ENCODE measurements around the gene GPR142. TPM values are rescaled to one million over a fixed set of nuclear protein-coding genes. Genes with fewer than 3 reads are reported as not detected.

Gene GPR142
- polyA plus RNA-seq, 1 donor (not counting 4 experiments of a cell fraction or from before 2014, with no cell fraction given): not detected

DNA sequence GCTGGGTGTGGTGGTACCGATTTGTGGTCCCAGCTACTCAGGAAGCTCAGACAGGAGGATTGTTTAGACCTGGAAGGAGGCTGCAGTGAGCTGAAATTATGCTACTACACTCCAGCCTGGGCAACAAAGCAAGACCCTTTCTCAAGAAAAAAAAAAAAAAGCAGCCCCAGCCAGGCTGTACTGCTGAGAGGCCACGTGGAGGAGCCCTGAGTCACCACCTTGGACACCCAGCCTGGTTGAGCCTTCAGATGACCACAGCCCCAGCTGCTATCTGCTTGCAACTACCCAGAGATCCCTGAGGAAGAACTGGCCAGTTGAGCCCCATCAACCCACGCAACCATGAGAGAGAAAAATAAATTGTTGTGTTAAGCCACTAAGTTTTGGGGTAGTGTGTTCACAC lies 41.0 kb downstream of the GPR142 start:
- Histone ChIP-seq H4K20me1 (ENCODE audit: control insufficient read depth, extremely low read depth, insufficient read depth, low read length) (no peaks in the 10 kb centered on the region), H3K9me1 (ENCODE audit: control insufficient read depth, extremely low read depth, insufficient read depth, low read length) (no peaks in the 10 kb centered on the region), H3K27me3 (ENCODE audit: control insufficient read depth, extremely low read depth, insufficient read depth, low read length) (no peaks in the 10 kb centered on the region), H2AFZ (ENCODE audit: control insufficient read depth, low read length) (no peak overlapping the region), H3K4me3 (ENCODE audit: control insufficient read depth in 2 of 3, extremely low read depth in 1 of 3, insufficient read depth in 2 of 3, low read depth in 1 of 3, low read length in 3 of 3) (no peak overlapping the region), H3K4me1 (ENCODE audit: control insufficient read depth, extremely low read depth, insufficient read depth, low read length) (no peaks in the 10 kb centered on the region), H3K9ac (ENCODE audit: control insufficient read depth, extremely low read depth, insufficient read depth, low read length) (no peak overlapping the region), H3K4me2 (ENCODE audit: control insufficient read depth, extremely low read depth, insufficient read depth, low read depth, low read length) (no peak overlapping the region), H3K36me3 (ENCODE audit: control insufficient read depth in 2 of 2, extremely low read depth in 1 of 2, insufficient read depth in 2 of 2, low read length in 2 of 2) (no peaks in the 10 kb centered on the region), H3K27ac (ENCODE audit: control insufficient read depth, insufficient read depth, low read length) (no peak overlapping the region), H3K79me2 (ENCODE audit: control insufficient read depth, insufficient read depth, low read length) (no peaks in the 10 kb centered on the region), H3K9me3 (ENCODE audit: control insufficient read depth, low read depth, low read length) (no peaks in the 10 kb centered on the region)
- no peak for DNase-seq (ENCODE audit: low read depth, low spot score)
- FAIRE-seq: no peak
- dilution Hi-C loops (cut with MboI; ENCODE audit: extremely low pct_ligation_motif_present, low sequenced_read_pairs): no loop called here
- TF ChIP-seq, protein P1, sequence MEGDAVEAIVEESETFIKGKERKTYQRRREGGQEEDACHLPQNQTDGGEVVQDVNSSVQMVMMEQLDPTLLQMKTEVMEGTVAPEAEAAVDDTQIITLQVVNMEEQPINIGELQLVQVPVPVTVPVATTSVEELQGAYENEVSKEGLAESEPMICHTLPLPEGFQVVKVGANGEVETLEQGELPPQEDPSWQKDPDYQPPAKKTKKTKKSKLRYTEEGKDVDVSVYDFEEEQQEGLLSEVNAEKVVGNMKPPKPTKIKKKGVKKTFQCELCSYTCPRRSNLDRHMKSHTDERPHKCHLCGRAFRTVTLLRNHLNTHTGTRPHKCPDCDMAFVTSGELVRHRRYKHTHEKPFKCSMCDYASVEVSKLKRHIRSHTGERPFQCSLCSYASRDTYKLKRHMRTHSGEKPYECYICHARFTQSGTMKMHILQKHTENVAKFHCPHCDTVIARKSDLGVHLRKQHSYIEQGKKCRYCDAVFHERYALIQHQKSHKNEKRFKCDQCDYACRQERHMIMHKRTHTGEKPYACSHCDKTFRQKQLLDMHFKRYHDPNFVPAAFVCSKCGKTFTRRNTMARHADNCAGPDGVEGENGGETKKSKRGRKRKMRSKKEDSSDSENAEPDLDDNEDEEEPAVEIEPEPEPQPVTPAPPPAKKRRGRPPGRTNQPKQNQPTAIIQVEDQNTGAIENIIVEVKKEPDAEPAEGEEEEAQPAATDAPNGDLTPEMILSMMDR (optimal IDR thresholded peaks at IDR 0.05 in 1 of 3, IDR thresholded peaks at IDR 0.05 in 1 of 3, conservative IDR thresholded peaks at IDR 0.05 in 1 of 3; ENCODE audit: extremely low read depth in 1 of 3, insufficient read depth in 2 of 3, low read length in 3 of 3): no peak
- no peak for TF ChIP-seq EZH2 (IDR thresholded peaks at IDR 0.05; ENCODE audit: low read length)

DNA sequence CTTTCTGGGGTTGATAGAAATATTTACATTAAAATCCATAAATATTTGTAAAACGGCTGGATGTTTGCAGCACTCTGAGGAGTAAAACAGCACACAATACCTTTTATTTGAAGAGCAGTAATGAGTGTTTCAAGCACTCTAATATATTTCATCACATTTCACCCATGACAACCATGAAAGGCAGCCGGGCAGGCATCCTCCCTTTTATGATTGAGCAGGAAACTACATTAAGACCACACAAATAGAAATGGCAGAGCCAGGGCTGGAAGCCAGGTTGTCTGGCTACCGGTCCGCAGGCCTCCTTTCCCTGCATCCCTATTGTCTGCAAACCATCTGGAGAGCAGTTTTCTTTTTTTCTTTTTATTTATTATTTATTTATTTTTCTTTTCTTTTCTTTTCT lies 41.5 kb downstream of the GPR142 start:
- H3K27me3 ChIP-seq (ENCODE audit: control insufficient read depth, extremely low read depth, insufficient read depth, low read length): no peaks in the 10 kb centered on the region
- no peak overlapping the region for H2AFZ ChIP-seq (ENCODE audit: control insufficient read depth, low read length)
- H3K9ac ChIP-seq (ENCODE audit: control insufficient read depth, extremely low read depth, insufficient read depth, low read length): no peak overlapping the region
- DNase-seq (ENCODE audit: low read depth, low spot score) (no peak), FAIRE-seq (no peak)
- TF ChIP-seq, protein P1 (optimal IDR thresholded peaks at IDR 0.05 in 1 of 3, IDR thresholded peaks at IDR 0.05 in 1 of 3, conservative IDR thresholded peaks at IDR 0.05 in 1 of 3; ENCODE audit: extremely low read depth in 1 of 3, insufficient read depth in 2 of 3, low read length in 3 of 3): no peak
- no peak for TF ChIP-seq EZH2 (IDR thresholded peaks at IDR 0.05; ENCODE audit: low read length)
- H3K4me2 ChIP-seq (ENCODE audit: control insufficient read depth, extremely low read depth, insufficient read depth, low read depth, low read length): no peak overlapping the region
- H3K36me3 ChIP-seq (ENCODE audit: control insufficient read depth in 2 of 2, extremely low read depth in 1 of 2, insufficient read depth in 2 of 2, low read length in 2 of 2): no peaks in the 10 kb centered on the region
- no peaks in the 10 kb centered on the region for H3K9me3 ChIP-seq (ENCODE audit: control insufficient read depth, low read depth, low read length)
- H3K79me2 ChIP-seq (ENCODE audit: control insufficient read depth, insufficient read depth, low read length): no peaks in the 10 kb centered on the region
- no peaks in the 10 kb centered on the region for H3K9me1 ChIP-seq (ENCODE audit: control insufficient read depth, extremely low read depth, insufficient read depth, low read length)
- H3K4me1 ChIP-seq (ENCODE audit: control insufficient read depth, extremely low read depth, insufficient read depth, low read length): no peaks in the 10 kb centered on the region
- dilution Hi-C loops (cut with MboI; ENCODE audit: extremely low pct_ligation_motif_present, low sequenced_read_pairs): no loop called here
- H4K20me1 ChIP-seq (ENCODE audit: control insufficient read depth, extremely low read depth, insufficient read depth, low read length): no peaks in the 10 kb centered on the region
- H3K4me3 ChIP-seq (ENCODE audit: control insufficient read depth in 2 of 3, extremely low read depth in 1 of 3, insufficient read depth in 2 of 3, low read depth in 1 of 3, low read length in 3 of 3): no peak overlapping the region
- no peak overlapping the region for H3K27ac ChIP-seq (ENCODE audit: control insufficient read depth, insufficient read depth, low read length)

Data from keratinocyte (primary cell).